ENCODE data around the gene C12orf42. TPM values are rescaled to one million over a fixed set of nuclear protein-coding genes. Genes with fewer than 3 reads are reported as not detected.

C12orf42 gene
- total and polyA plus RNA-seq, 7 donors, result 0.93 TPM; not detected in 6

DNA sequence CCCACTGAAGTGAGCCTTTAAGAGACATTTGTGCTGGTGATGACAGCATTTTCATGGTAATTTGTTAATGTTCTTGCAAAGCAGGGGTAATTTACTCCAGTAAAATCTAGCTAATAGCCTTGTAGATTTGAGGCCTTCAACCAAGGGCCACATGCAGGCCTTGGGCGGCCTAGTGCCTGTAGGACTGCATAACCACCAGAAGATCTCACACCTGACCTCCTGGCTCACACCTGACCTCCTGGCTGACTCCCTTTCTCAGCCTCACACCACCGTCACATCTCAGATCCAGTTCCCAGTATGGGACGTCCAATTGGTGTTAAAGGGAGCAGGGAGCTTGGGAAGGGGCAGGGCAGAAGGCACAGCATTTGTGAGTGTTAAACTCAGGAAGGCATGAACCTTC lies 26.9 kb downstream of the C12orf42 start:
- no peak for DNase-seq
- 71 to 81% methylated on average over 3 of the region's 3 CpGs for WGBS, 2 donors
- Histone ChIP-seq H3K4me3 (no peak overlapping the region), H3K27me3 (no peaks in the 10 kb centered on the region), H3K27ac (no peak overlapping the region), H3K9me3 (peaks cover 0 to 6% (median 0%) of the 10 kb centered on the region in 4 donors), H3K36me3 (no peaks in the 10 kb centered on the region), H3K4me1 (no peaks in the 10 kb centered on the region)
- TF ChIP-seq EP300 (IDR thresholded peaks at IDR 0.05), result no peak
- TF ChIP-seq, protein P1, sequence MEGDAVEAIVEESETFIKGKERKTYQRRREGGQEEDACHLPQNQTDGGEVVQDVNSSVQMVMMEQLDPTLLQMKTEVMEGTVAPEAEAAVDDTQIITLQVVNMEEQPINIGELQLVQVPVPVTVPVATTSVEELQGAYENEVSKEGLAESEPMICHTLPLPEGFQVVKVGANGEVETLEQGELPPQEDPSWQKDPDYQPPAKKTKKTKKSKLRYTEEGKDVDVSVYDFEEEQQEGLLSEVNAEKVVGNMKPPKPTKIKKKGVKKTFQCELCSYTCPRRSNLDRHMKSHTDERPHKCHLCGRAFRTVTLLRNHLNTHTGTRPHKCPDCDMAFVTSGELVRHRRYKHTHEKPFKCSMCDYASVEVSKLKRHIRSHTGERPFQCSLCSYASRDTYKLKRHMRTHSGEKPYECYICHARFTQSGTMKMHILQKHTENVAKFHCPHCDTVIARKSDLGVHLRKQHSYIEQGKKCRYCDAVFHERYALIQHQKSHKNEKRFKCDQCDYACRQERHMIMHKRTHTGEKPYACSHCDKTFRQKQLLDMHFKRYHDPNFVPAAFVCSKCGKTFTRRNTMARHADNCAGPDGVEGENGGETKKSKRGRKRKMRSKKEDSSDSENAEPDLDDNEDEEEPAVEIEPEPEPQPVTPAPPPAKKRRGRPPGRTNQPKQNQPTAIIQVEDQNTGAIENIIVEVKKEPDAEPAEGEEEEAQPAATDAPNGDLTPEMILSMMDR (IDR thresholded peaks at IDR 0.05), result no peak
- TF ChIP-seq POLR2AphosphoS5 (IDR thresholded peaks at IDR 0.05), result no peak
- no peak for TF ChIP-seq POLR2A (IDR thresholded peaks at IDR 0.05)
- intact Hi-C loops (cut with DNase I), result no loop called here

DNA sequence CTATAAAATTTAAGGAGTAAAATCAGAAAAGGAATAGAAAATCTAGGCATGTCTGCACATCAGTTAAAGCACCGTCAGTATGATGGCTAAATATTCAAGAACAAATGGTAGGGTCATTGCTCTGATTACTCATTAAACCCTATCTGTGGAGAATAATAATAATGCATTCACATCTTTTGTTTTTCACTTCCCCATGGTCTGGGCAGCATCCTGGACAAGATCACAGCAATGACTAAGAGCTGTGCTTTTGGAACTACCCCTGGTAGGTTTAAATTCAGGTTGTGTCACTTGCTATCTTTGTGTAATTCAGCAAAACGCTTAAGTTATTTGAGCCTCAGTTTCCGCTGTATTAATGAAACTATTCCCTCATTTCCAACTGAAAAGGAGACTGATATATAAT lies 33.1 kb downstream of the C12orf42 start:
- H3K36me3 ChIP-seq, result no peaks in the 10 kb centered on the region
- intact Hi-C loops (cut with DNase I), result no loop called here
- H3K4me3 ChIP-seq, result no peak overlapping the region
- DNase-seq, result no peak
- H3K27me3 ChIP-seq, result no peaks in the 10 kb centered on the region
- H3K4me1 ChIP-seq, result no peaks in the 10 kb centered on the region
- TF ChIP-seq EP300 (IDR thresholded peaks at IDR 0.05) (no peak), POLR2AphosphoS5 (IDR thresholded peaks at IDR 0.05) (no peak), POLR2A (IDR thresholded peaks at IDR 0.05) (no peak)
- TF ChIP-seq, protein P1 (IDR thresholded peaks at IDR 0.05), result no peak
- peaks cover 0 to 6% (median 0%) of the 10 kb centered on the region in 4 donors for H3K9me3 ChIP-seq
- 72 to 85% methylated on average over 3 of the region's 3 CpGs for WGBS, 2 donors
- no peak overlapping the region for H3K27ac ChIP-seq

DNA sequence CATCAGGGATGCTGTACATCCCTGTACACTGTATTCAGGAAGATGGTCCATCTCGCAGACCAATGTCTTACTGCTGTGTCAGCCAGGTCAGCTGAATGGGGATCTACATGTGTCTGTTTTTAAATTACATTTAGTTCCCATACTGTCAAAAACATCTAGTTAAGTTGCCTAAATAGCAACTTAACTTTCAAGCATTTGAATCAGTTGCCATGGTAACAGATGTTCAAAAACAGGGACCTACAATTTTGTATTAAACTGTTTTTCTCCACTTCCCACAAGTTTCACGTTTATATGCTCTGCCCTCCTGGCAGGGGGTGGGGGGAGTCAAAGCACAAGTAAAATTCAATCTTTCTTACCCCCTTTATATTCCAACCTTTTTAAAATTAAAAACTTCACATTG lies 38.3 kb downstream of the C12orf42 start:
- no peak overlapping the region for H3K4me3 ChIP-seq
- no peaks in the 10 kb centered on the region for H3K36me3 ChIP-seq
- H3K9me3 ChIP-seq, result peaks cover 0 to 2% (median 0%) of the 10 kb centered on the region in 4 donors
- no peak for DNase-seq
- TF ChIP-seq POLR2A (IDR thresholded peaks at IDR 0.05) (no peak), POLR2AphosphoS5 (IDR thresholded peaks at IDR 0.05) (no peak), EP300 (IDR thresholded peaks at IDR 0.05) (no peak)
- TF ChIP-seq, protein P1 (IDR thresholded peaks at IDR 0.05), result no peak
- no peaks in the 10 kb centered on the region for H3K27me3 ChIP-seq
- 53 to 72% methylated on average over 2 of the region's 2 CpGs for WGBS, 2 donors
- intact Hi-C loops (cut with DNase I), result no loop called here
- H3K27ac ChIP-seq, result no peak overlapping the region
- no peaks in the 10 kb centered on the region for H3K4me1 ChIP-seq

DNA sequence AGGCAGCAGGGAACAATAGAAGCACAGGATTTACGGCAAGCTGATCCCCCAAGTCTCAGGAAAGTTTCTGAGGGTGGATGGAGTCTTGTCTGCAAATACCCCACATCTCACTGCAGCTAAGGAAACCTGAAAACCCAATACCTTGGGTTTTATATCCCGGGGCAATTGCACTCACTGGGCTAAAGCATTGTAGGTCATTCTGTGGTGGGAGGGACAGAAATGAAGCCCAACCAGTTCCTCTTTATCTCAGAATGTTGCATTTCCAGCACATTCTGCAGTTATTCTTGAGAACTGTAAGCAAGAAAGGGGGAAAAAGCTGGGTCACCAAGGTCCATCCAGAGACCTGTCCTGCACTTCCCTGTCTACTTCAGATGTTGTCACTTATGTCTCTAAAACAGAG lies 39.8 kb downstream of the C12orf42 start:
- TF ChIP-seq POLR2AphosphoS5 (IDR thresholded peaks at IDR 0.05), result no peak
- no peak for TF ChIP-seq EP300 (IDR thresholded peaks at IDR 0.05)
- no peak for TF ChIP-seq POLR2A (IDR thresholded peaks at IDR 0.05)
- TF ChIP-seq, protein P1 (IDR thresholded peaks at IDR 0.05), result no peak
- Histone ChIP-seq H3K36me3 (no peaks in the 10 kb centered on the region), H3K4me3 (no peak overlapping the region), H3K27me3 (no peaks in the 10 kb centered on the region), H3K27ac (no peak overlapping the region), H3K4me1 (no peaks in the 10 kb centered on the region), H3K9me3 (peaks cover 0 to 2% (median 0%) of the 10 kb centered on the region in 4 donors)
- 73 to 79% methylated on average over 2 of the region's 2 CpGs for WGBS, 2 donors
- intact Hi-C loops (cut with DNase I), result no loop called here
- DNase-seq, result no peak

Measured in sigmoid colon (tissue), 7 donors.